Liver (tissue), 9 donors: ENCODE data around the gene NR2C1. TPM values are rescaled to one million over a fixed set of nuclear protein-coding genes. Genes with fewer than 3 reads are reported as not detected.

Source experiments
- DNase-seq: peaks from one replicate; pipeline ENCODE4 v3.0.0-alpha.2; 2017; ENCODE audit warnings: low spot score
- H3K27ac ChIP-seq, 2 donors: one replicate each; pipeline ENCODE4 v1.7.0; 2013; ENCODE audit warnings: inconsistent platforms in 2 of 2, low read length in 2 of 2, control low read depth in 1 of 2, low read depth in 1 of 2, mild to moderate bottlenecking in 1 of 2
- H3K27me3 ChIP-seq, 4 donors: one replicate each; pipeline versions ENCODE4 v1.6.1 to v1.7.0; 2013; ENCODE audit warnings: low read length in 3 of 4, inconsistent platforms in 1 of 4, mild to moderate bottlenecking in 1 of 4, moderate library complexity in 1 of 4; ENCODE audit not compliant: control insufficient read depth in 4 of 4, insufficient read depth in 4 of 4
- H3K36me3 ChIP-seq, 4 donors: one replicate each; pipeline versions ENCODE4 v1.6.1 to v1.7.0; 2013; ENCODE audit warnings: low read length in 3 of 4, mild to moderate bottlenecking in 3 of 4, low read depth in 1 of 4, moderate library complexity in 1 of 4; ENCODE audit not compliant: control insufficient read depth in 4 of 4, insufficient read depth in 3 of 4
- H3K4me1 ChIP-seq, 4 donors: one replicate each; pipeline versions ENCODE4 v1.6.1 to v1.7.0; 2013; ENCODE audit warnings: low read length in 3 of 4, mild to moderate bottlenecking in 3 of 4, moderate library complexity in 1 of 4; ENCODE audit not compliant: control insufficient read depth in 4 of 4, insufficient read depth in 4 of 4
- H3K4me3 ChIP-seq, 3 donors: one replicate each; pipeline versions ENCODE4 v1.6.1 to v1.7.0; 2013; ENCODE audit warnings: low read length in 3 of 3, control low read depth in 1 of 3, low read depth in 1 of 3, mild to moderate bottlenecking in 1 of 3
- H3K9ac ChIP-seq, 2 donors: one replicate each; pipeline ENCODE4 v1.7.0; 2013; ENCODE audit warnings: low read length in 2 of 2, mild to moderate bottlenecking in 2 of 2, moderate library complexity in 2 of 2, control low read depth in 1 of 2, low read depth in 1 of 2
- H3K9me3 ChIP-seq, 4 donors: one replicate each; pipeline versions ENCODE4 v1.6.1 to v1.7.0; 2013; ENCODE audit warnings: low read length in 3 of 4; ENCODE audit not compliant: control insufficient read depth in 4 of 4
- ATF3 ChIP-seq: IDR thresholded peaks from 2 replicates; pipeline ENCODE4 v1.6.1; 2016; ENCODE audit warnings: antibody characterized with exemption
- CTCF ChIP-seq: fragments of 150-350 bp; IDR thresholded peaks from 2 replicates; pipeline ENCODE4 v1.5.1; 2017; ENCODE audit warnings: improper control_type of control experiment, low read depth, low read length; ENCODE audit not compliant: missing input control
- EGR1 ChIP-seq, 2 donors: IDR thresholded peaks; 2 replicates each; pipeline ENCODE4 v1.6.1; 2016 to 2018; ENCODE audit warnings: antibody characterized with exemption in 2 of 2, low read depth in 2 of 2
- FOXA1 ChIP-seq: IDR thresholded peaks from 2 replicates; pipeline ENCODE4 v1.6.1; 2016; ENCODE audit warnings: antibody characterized with exemption
- FOXA2 ChIP-seq: IDR thresholded peaks from 2 replicates; pipeline ENCODE4 v1.6.1; 2016; ENCODE audit warnings: antibody characterized with exemption
- GABPA ChIP-seq, 2 donors: IDR thresholded peaks in 1 of 2; conservative IDR thresholded peaks in 1 of 2; 2 replicates each; pipeline ENCODE4 v1.6.1; 2016; ENCODE audit warnings: antibody characterized with exemption in 2 of 2, mild to moderate bottlenecking in 1 of 2, moderate library complexity in 1 of 2
- HNF4A ChIP-seq, 2 donors: conservative IDR thresholded peaks; 2 replicates each; pipeline ENCODE4 v1.6.1; 2016; ENCODE audit warnings: antibody characterized with exemption in 2 of 2, mild to moderate bottlenecking in 2 of 2
- HNF4G ChIP-seq: IDR thresholded peaks from 2 replicates; pipeline ENCODE4 v1.6.1; 2016; ENCODE audit warnings: antibody characterized with exemption
- JUND ChIP-seq, 2 donors: IDR thresholded peaks; 2 replicates each; pipeline ENCODE4 v1.6.1; 2016; ENCODE audit warnings: antibody characterized with exemption in 2 of 2
- NR2F2 ChIP-seq: IDR thresholded peaks from 2 replicates; pipeline ENCODE4 v1.6.1; 2016; ENCODE audit warnings: antibody characterized with exemption
- RAD21 ChIP-seq, 2 donors: IDR thresholded peaks; 2 replicates each; pipeline ENCODE4 v1.6.1; 2016; ENCODE audit warnings: antibody characterized with exemption in 2 of 2, mild to moderate bottlenecking in 2 of 2
- REST ChIP-seq: IDR thresholded peaks from 2 replicates; pipeline ENCODE4 v1.6.1; 2016; ENCODE audit warnings: antibody characterized with exemption, mild to moderate bottlenecking
- RXRA ChIP-seq, 2 donors: IDR thresholded peaks; 2 replicates each; pipeline ENCODE4 v1.6.1; 2017 to 2018; ENCODE audit warnings: antibody characterized with exemption in 2 of 2, mild to moderate bottlenecking in 1 of 2
- SP1 ChIP-seq: IDR thresholded peaks from 2 replicates; pipeline ENCODE4 v1.6.1; 2018; ENCODE audit warnings: antibody characterized with exemption, mild to moderate bottlenecking
- TAF1 ChIP-seq: conservative IDR thresholded peaks from 2 replicates; pipeline ENCODE4 v1.6.1; 2016; ENCODE audit warnings: antibody characterized with exemption, mild to moderate bottlenecking
- YY1 ChIP-seq: IDR thresholded peaks from 2 replicates; pipeline ENCODE4 v1.6.1; 2016; ENCODE audit warnings: antibody characterized with exemption, mild to moderate bottlenecking
- ZBTB33 ChIP-seq: IDR thresholded peaks from 2 replicates; pipeline ENCODE4 v1.6.1; 2016; ENCODE audit warnings: antibody characterized with exemption
- WGBS: extraction: QIAGEN DNeasy Blood & Tissue Kit; methylation state at CpG from one replicate; pipeline ENCODE4 v1.1.7; 2013; 5-methylcytosine and 5-hydroxymethylcytosine counted together
- polyA plus RNA-seq, 2 donors: library from polyadenylated mRNA; stranded (reverse) in 1 of 2; unstranded in 1 of 2; fragments of 200-250 nt in 1 of 2; fragments of >200 nt in 1 of 2; fragmentation: Nextera tagmentation in 1 of 2; extraction: Ambion mirVana in 1 of 2; gene quantifications; one replicate each; pipeline versions ENCODE4 v1.2.1 to v1.2.3, GENCODE V29; 2013 to 2015
- total RNA-seq, 2 donors: library from RNA; depleted of rRNA; stranded (reverse); fragments of >200 nt; gene quantifications; one replicate each; pipeline ENCODE4 v1.2.3, GENCODE V29; 2014
- TF ChIP-seq, protein P1 (sequence below): IDR thresholded peaks from 2 replicates; pipeline ENCODE4 v1.6.1; 2016; ENCODE audit warnings: antibody characterized with exemption
- donor health status: healthy.
- donor health status: healthy.
- donor health status: healthy.
- donor health status: healthy.
- donor health status: healthy.

Gene NR2C1
- total and polyA plus RNA-seq, 4 donors = 8.3 to 32.0 (median 21.0) TPM

- TF ChIP-seq RAD21 (IDR thresholded peaks at IDR 0.05) (no peak), HNF4A (conservative IDR thresholded peaks at IDR 0.05) (no peak)
- TF ChIP-seq, protein P1, sequence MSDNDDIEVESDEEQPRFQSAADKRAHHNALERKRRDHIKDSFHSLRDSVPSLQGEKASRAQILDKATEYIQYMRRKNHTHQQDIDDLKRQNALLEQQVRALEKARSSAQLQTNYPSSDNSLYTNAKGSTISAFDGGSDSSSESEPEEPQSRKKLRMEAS = no peak
These were observed 18.4 kb downstream of the NR2C1 start (continued) for GRCh38 chr12:95055057-95055456.

DNA sequence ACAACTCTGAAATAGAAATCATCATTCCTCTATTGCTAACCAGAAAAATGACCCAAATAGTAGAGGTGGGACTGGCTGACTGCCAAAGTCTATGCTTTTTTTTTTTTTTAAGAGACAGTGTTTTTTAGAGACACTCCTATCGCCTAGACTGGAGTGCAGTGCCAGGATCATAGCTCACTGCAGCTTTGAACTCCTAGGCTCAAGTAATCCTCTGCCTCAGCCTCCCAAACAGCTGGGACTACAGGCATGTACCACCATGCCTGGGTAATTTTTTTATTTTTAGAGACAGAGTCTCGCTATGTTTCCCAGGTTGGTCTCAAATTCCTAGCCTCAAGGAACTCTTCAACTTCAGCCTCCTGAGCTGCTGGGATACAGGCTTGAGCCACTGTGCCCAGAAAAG, 19.2 kb downstream of the NR2C1 start:
- peaks cover 8 to 44% (median 36%) of the 10 kb centered on the region in 4 donors for H3K36me3 ChIP-seq
- no peaks in the 10 kb centered on the region for H3K9me3 ChIP-seq
- no peak overlapping the region for H3K27ac ChIP-seq
- no peak overlapping the region for H3K4me3 ChIP-seq
- H3K27me3 ChIP-seq = no peaks in the 10 kb centered on the region
- WGBS = 84% methylated on average over 2 of the region's 2 CpGs
- no peak overlapping the region for H3K9ac ChIP-seq
- TF ChIP-seq RXRA (IDR thresholded peaks at IDR 0.05) = no peak
- no peak for TF ChIP-seq HNF4A (conservative IDR thresholded peaks at IDR 0.05)
- no peak for TF ChIP-seq EGR1 (IDR thresholded peaks at IDR 0.05; ENCODE audit: low read depth in 2 of 2)
- TF ChIP-seq CTCF = no peak
- TF ChIP-seq SP1 = no peak
- TF ChIP-seq JUND (IDR thresholded peaks at IDR 0.05) = no peak
- TF ChIP-seq YY1 = no peak
- no peak for TF ChIP-seq HNF4G
- TF ChIP-seq REST = no peak
- TF ChIP-seq ZBTB33 = no peak
- TF ChIP-seq FOXA2 = no peak
- no peak for TF ChIP-seq NR2F2
- no peak for TF ChIP-seq FOXA1
- no peak for TF ChIP-seq RAD21 (IDR thresholded peaks at IDR 0.05)
- no peak for TF ChIP-seq GABPA (IDR thresholded peaks at IDR 0.05 in 1 of 2, conservative IDR thresholded peaks at IDR 0.05 in 1 of 2)
- TF ChIP-seq TAF1 = no peak
- TF ChIP-seq, protein P1 = no peak
- TF ChIP-seq ATF3 = no peak
- DNase-seq = no peak
- H3K4me1 ChIP-seq = no peaks in the 10 kb centered on the region
